ENCODE data around the gene ASB1.

DNA sequence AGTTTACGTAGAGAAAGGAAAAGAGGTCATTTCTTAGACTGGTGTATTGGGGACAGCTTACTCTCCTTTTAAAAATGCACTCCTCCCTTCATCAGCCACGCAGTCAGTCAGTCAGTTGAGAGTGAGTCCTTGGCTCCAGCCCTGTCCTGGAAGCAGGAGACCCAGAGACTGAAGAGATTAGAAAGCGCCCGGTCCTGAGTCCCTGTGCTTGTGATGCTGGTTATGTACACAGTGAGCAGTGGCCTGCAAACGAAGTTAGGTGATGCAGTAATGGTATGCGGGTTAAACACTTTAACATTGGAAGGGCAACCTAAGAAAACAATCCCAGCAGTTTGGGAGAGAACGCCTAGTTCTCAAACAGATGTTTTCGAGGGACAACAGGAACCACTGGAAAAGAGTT is 6.3 kb upstream of the ASB1 start:
- no peak for TF ChIP-seq ZNF384 (IDR thresholded peaks at IDR 0.05)
- no peak for TF ChIP-seq HDGF (IDR thresholded peaks at IDR 0.05; ENCODE audit: borderline replicate concordance)
- TF ChIP-seq FOXM1 (IDR thresholded peaks at IDR 0.05; ENCODE audit: borderline replicate concordance): no peak
- no peak for TF ChIP-seq TARDBP (IDR thresholded peaks at IDR 0.05)
- no peak for TF ChIP-seq L3MBTL2 (conservative IDR thresholded peaks at IDR 0.05)
- no peak for TF ChIP-seq SP1 (IDR thresholded peaks at IDR 0.05)
- no peak for TF ChIP-seq SUZ12 (IDR thresholded peaks at IDR 0.05)
- no peak for TF ChIP-seq FOXK2 (IDR thresholded peaks at IDR 0.05)
- TF ChIP-seq, protein P1, sequence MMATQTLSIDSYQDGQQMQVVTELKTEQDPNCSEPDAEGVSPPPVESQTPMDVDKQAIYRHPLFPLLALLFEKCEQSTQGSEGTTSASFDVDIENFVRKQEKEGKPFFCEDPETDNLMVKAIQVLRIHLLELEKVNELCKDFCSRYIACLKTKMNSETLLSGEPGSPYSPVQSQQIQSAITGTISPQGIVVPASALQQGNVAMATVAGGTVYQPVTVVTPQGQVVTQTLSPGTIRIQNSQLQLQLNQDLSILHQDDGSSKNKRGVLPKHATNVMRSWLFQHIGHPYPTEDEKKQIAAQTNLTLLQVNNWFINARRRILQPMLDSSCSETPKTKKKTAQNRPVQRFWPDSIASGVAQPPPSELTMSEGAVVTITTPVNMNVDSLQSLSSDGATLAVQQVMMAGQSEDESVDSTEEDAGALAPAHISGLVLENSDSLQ (IDR thresholded peaks at IDR 0.05): no peak
- TF ChIP-seq BHLHE40 (IDR thresholded peaks at IDR 0.05; ENCODE audit: borderline replicate concordance): no peak
